ENCODE data around the gene CD48. TPM values are rescaled to one million over a fixed set of nuclear protein-coding genes. Genes with fewer than 3 reads are reported as not detected.

Gene CD48
- polyA plus RNA-seq, 4 donors: 5.6 to 28.6 (median 10.7) TPM

GRCh38 chr1:160638540-160638857 lies 73.1 kb downstream of the CD48 start:
- peak overlapping the region in 2 of 3 donors; percentile 6 to 77 for H3K27ac ChIP-seq (ENCODE audit: low read depth in 1 of 3, low read length in 2 of 3)
- H3K36me3 ChIP-seq (ENCODE audit: control insufficient read depth in 3 of 3, insufficient read depth in 2 of 3, low read depth in 1 of 3, low read length in 3 of 3): no peaks in the 10 kb centered on the region
- 58 to 68% (median 61%) methylated on average over 3 of the region's 3 CpGs for WGBS, 3 donors
- H3K4me3 ChIP-seq (ENCODE audit: low read depth in 1 of 3, low read length in 3 of 3): no peak overlapping the region
- peaks cover 0 to 6% (median 0%) of the 10 kb centered on the region in 3 donors for H3K4me1 ChIP-seq (ENCODE audit: control insufficient read depth in 3 of 3, insufficient read depth in 2 of 3, low read depth in 1 of 3, low read length in 2 of 3)
- H3K27me3 ChIP-seq (ENCODE audit: control insufficient read depth in 3 of 3, insufficient read depth in 3 of 3, low read length in 3 of 3): no peaks in the 10 kb centered on the region
- FAIRE-seq: no peak
- DNase-seq: no peak
- no peaks in the 10 kb centered on the region for H3K9me3 ChIP-seq (ENCODE audit: control insufficient read depth in 2 of 2, insufficient read depth in 1 of 2, low read depth in 1 of 2, low read length in 1 of 2)

- Histone ChIP-seq H3K4me1 (ENCODE audit: control insufficient read depth in 3 of 3, insufficient read depth in 2 of 3, low read depth in 1 of 3, low read length in 2 of 3) (peaks cover 0 to 6% (median 0%) of the 10 kb centered on the region in 3 donors), H3K9me3 (ENCODE audit: control insufficient read depth in 2 of 2, insufficient read depth in 1 of 2, low read depth in 1 of 2, low read length in 1 of 2) (no peaks in the 10 kb centered on the region), H3K27me3 (ENCODE audit: control insufficient read depth in 3 of 3, insufficient read depth in 3 of 3, low read length in 3 of 3) (no peaks in the 10 kb centered on the region), H3K4me3 (ENCODE audit: low read depth in 1 of 3, low read length in 3 of 3) (no peak overlapping the region), H3K36me3 (ENCODE audit: control insufficient read depth in 3 of 3, insufficient read depth in 2 of 3, low read depth in 1 of 3, low read length in 3 of 3) (no peaks in the 10 kb centered on the region), H3K27ac (ENCODE audit: low read depth in 1 of 3, low read length in 2 of 3) (peak overlapping the region in 2 of 3 donors; percentile 32 to 55)
- DNase-seq (peak in 1 of 2 donors; percentile 64), FAIRE-seq (no peak)
- WGBS, 3 donors: 63 to 84% (median 68%) methylated on average over 5 of the region's 5 CpGs
These were observed 73.6 kb downstream of the CD48 start for GRCh38 chr1:160637821-160638539.

DNA sequence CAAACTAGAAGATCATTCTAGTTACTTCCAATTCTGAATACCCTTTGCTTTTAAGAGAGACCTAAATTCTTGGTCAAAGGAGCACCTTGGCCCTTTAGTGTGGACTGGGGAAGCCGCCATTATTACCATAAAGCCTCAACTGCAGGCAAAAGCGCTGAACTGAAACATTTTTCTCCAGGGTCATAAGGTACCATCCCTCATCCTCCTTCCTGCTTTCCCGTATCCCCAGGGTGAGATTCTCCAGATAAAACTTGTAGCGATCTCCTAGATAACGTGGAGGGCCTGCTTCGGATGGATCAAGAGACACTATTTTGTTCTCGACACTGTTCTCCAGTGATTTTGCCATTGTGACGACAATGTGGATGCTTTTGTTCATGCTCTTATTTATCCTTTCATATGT lies 74.6 kb downstream of the CD48 start:
- DNase-seq: no peak

DNA sequence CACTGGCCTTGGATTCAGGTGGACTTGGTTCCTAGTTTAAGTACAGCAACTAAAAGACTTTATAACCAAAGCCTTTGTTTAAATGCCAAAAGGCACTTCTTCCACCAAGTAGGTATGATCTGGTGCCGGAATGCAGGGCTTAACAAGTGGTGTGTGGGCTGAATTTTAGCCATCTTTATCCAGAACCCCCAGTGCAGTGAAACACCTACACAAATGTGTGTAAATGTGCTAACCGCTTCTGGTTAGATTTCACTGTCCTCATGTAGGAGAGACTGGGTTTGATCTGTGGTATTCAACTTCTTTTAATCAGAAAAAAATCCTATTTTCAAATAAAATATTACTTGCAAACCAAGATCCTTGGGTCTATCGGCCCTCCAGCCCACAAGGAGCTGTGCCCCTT lies 75.1 kb downstream of the CD48 start:
- Histone ChIP-seq H3K4me1 (ENCODE audit: control insufficient read depth in 3 of 3, insufficient read depth in 2 of 3, low read depth in 1 of 3, low read length in 2 of 3) (peaks cover 0 to 6% (median 0%) of the 10 kb centered on the region in 3 donors), H3K36me3 (ENCODE audit: control insufficient read depth in 3 of 3, insufficient read depth in 2 of 3, low read depth in 1 of 3, low read length in 3 of 3) (no peaks in the 10 kb centered on the region), H3K9me3 (ENCODE audit: control insufficient read depth in 2 of 2, insufficient read depth in 1 of 2, low read depth in 1 of 2, low read length in 1 of 2) (no peaks in the 10 kb centered on the region), H3K4me3 (ENCODE audit: low read depth in 1 of 3, low read length in 3 of 3) (no peak overlapping the region), H3K27me3 (ENCODE audit: control insufficient read depth in 3 of 3, insufficient read depth in 3 of 3, low read length in 3 of 3) (no peaks in the 10 kb centered on the region), H3K27ac (ENCODE audit: low read depth in 1 of 3, low read length in 2 of 3) (no peak overlapping the region)
- WGBS, 3 donors: 78 to 88% (median 82%) methylated on average over 3 of the region's 3 CpGs
- FAIRE-seq: no peak
- no peak for DNase-seq

More for the DNA sequence above, 74.6 kb downstream of the CD48 start:
- FAIRE-seq: no peak
- no peak overlapping the region for H3K4me3 ChIP-seq (ENCODE audit: low read depth in 1 of 3, low read length in 3 of 3)
- H3K36me3 ChIP-seq (ENCODE audit: control insufficient read depth in 3 of 3, insufficient read depth in 2 of 3, low read depth in 1 of 3, low read length in 3 of 3): no peaks in the 10 kb centered on the region
- no peaks in the 10 kb centered on the region for H3K9me3 ChIP-seq (ENCODE audit: control insufficient read depth in 2 of 2, insufficient read depth in 1 of 2, low read depth in 1 of 2, low read length in 1 of 2)
- H3K27ac ChIP-seq (ENCODE audit: low read depth in 1 of 3, low read length in 2 of 3): no peak overlapping the region
- WGBS, 3 donors: 93 to 96% (median 94%) methylated on average over 8 of the region's 8 CpGs
- H3K27me3 ChIP-seq (ENCODE audit: control insufficient read depth in 3 of 3, insufficient read depth in 3 of 3, low read length in 3 of 3): no peaks in the 10 kb centered on the region
- H3K4me1 ChIP-seq (ENCODE audit: control insufficient read depth in 3 of 3, insufficient read depth in 2 of 3, low read depth in 1 of 3, low read length in 2 of 3): peaks cover 0 to 6% (median 0%) of the 10 kb centered on the region in 3 donors

DNA sequence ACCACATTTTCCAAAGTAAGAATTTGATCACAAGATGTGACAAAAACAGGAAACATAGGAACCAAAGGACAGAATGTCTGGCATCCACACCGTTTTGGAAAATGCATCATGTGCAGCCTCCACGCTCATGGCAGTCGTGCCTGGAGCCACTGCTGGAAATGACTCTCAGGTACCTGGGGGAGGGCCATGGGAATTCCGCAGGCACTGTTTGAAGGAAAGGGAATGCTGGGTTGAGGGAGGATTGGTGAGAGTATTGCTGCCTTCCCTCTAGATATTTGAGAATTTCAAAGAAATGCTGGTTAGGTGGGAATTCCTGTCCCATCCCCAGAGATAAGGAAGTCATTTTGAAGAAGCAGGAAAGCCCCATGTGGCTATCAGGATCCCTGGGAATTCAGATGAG lies 75.5 kb downstream of the CD48 start:
- peaks cover 0 to 6% (median 1%) of the 10 kb centered on the region in 3 donors for H3K4me1 ChIP-seq (ENCODE audit: control insufficient read depth in 3 of 3, insufficient read depth in 2 of 3, low read depth in 1 of 3, low read length in 2 of 3)
- DNase-seq (no peak), FAIRE-seq (no peak)
- H3K4me3 ChIP-seq (ENCODE audit: low read depth in 1 of 3, low read length in 3 of 3): no peak overlapping the region
- H3K9me3 ChIP-seq (ENCODE audit: control insufficient read depth in 2 of 2, insufficient read depth in 1 of 2, low read depth in 1 of 2, low read length in 1 of 2): no peaks in the 10 kb centered on the region
- H3K27ac ChIP-seq (ENCODE audit: low read depth in 1 of 3, low read length in 2 of 3): no peak overlapping the region
- H3K36me3 ChIP-seq (ENCODE audit: control insufficient read depth in 3 of 3, insufficient read depth in 2 of 3, low read depth in 1 of 3, low read length in 3 of 3): no peaks in the 10 kb centered on the region
- 82 to 89% (median 89%) methylated on average over 4 of the region's 4 CpGs for WGBS, 3 donors
- no peaks in the 10 kb centered on the region for H3K27me3 ChIP-seq (ENCODE audit: control insufficient read depth in 3 of 3, insufficient read depth in 3 of 3, low read length in 3 of 3)

DNA sequence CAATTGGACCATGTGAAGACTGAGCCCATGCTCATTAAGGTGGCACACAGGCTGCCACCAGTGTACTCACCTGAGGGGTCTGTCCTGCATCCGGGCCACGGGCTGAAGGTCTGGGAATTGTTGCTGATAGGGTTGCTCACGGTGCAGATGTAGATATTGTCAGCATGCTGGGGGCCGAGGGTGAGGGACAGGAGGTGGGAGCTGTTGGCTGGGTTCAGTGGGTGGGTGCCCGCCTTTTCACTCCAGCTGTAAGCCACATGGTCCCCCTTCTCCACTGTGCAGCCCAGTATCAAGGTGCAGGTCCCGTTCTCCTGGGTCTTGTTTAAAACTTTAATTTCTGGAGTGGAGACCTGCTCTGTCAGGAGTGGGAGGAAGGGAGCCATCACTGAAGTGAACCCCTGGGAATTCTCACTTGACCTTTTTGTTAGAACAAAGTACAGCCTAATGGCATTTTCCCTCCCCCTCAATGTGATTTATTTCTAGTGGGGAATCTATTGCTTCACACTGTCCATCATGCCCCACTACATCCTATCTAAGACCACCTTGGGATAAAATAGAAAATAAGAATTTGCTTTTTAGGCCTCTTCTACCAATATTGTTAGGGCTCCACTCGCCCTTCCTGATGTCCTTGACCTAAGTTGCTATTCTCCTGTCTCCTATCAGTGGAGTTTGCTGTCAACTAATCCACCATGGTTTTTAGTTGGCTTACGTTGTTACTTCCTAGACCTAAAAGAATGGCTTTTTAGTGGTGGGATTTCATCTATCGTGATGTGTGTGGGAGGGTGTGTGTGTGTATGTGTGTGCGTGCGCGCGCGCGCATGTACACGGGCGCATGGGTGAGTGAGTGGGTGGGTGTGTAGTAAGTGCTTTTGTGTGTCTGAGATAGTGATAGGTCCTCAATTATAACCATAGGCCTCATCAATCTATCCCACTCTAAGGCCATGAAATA lies 76.8 kb downstream of the CD48 start:
- peaks cover under 1 to 14% (median 6%) of the 10 kb centered on the region in 3 donors for H3K4me1 ChIP-seq (ENCODE audit: control insufficient read depth in 3 of 3, insufficient read depth in 2 of 3, low read depth in 1 of 3, low read length in 2 of 3)
- no peaks in the 10 kb centered on the region for H3K27me3 ChIP-seq (ENCODE audit: control insufficient read depth in 3 of 3, insufficient read depth in 3 of 3, low read length in 3 of 3)
- H3K4me3 ChIP-seq (ENCODE audit: low read depth in 1 of 3, low read length in 3 of 3): no peak overlapping the region
- no peaks in the 10 kb centered on the region for H3K36me3 ChIP-seq (ENCODE audit: control insufficient read depth in 3 of 3, insufficient read depth in 2 of 3, low read depth in 1 of 3, low read length in 3 of 3)
- H3K9me3 ChIP-seq (ENCODE audit: control insufficient read depth in 2 of 2, insufficient read depth in 1 of 2, low read depth in 1 of 2, low read length in 1 of 2): no peaks in the 10 kb centered on the region
- no peak overlapping the region for H3K27ac ChIP-seq (ENCODE audit: low read depth in 1 of 3, low read length in 2 of 3)
- 91 to 94% (median 92%) methylated on average over 17 of the region's 17 CpGs for WGBS, 3 donors
- no peak for FAIRE-seq
- DNase-seq: no peak

- H3K27ac ChIP-seq (ENCODE audit: low read depth in 1 of 3, low read length in 2 of 3): peak overlapping the region in 1 of 3 donors; percentile 1
- no peaks in the 10 kb centered on the region for H3K27me3 ChIP-seq (ENCODE audit: control insufficient read depth in 3 of 3, insufficient read depth in 3 of 3, low read length in 3 of 3)
- H3K4me1 ChIP-seq (ENCODE audit: control insufficient read depth in 3 of 3, insufficient read depth in 2 of 3, low read depth in 1 of 3, low read length in 2 of 3): peaks cover 2 to 18% (median 3%) of the 10 kb centered on the region in 3 donors
- DNase-seq (no peak), FAIRE-seq (no peak)
- no peaks in the 10 kb centered on the region for H3K36me3 ChIP-seq (ENCODE audit: control insufficient read depth in 3 of 3, insufficient read depth in 2 of 3, low read depth in 1 of 3, low read length in 3 of 3)
- no peak overlapping the region for H3K4me3 ChIP-seq (ENCODE audit: low read depth in 1 of 3, low read length in 3 of 3)
- 40 to 52% (median 44%) methylated on average over 2 of the region's 2 CpGs for WGBS, 3 donors
- H3K9me3 ChIP-seq (ENCODE audit: control insufficient read depth in 2 of 2, insufficient read depth in 1 of 2, low read depth in 1 of 2, low read length in 1 of 2): no peaks in the 10 kb centered on the region
These were observed 78.2 kb downstream of the CD48 start for GRCh38 chr1:160633330-160633903.

- Histone ChIP-seq H3K36me3 (ENCODE audit: control insufficient read depth in 3 of 3, insufficient read depth in 2 of 3, low read depth in 1 of 3, low read length in 3 of 3) (no peaks in the 10 kb centered on the region), H3K4me3 (ENCODE audit: low read depth in 1 of 3, low read length in 3 of 3) (no peak overlapping the region), H3K9me3 (ENCODE audit: control insufficient read depth in 2 of 2, insufficient read depth in 1 of 2, low read depth in 1 of 2, low read length in 1 of 2) (no peaks in the 10 kb centered on the region), H3K27me3 (ENCODE audit: control insufficient read depth in 3 of 3, insufficient read depth in 3 of 3, low read length in 3 of 3) (no peaks in the 10 kb centered on the region), H3K4me1 (ENCODE audit: control insufficient read depth in 3 of 3, insufficient read depth in 2 of 3, low read depth in 1 of 3, low read length in 2 of 3) (peaks cover 2 to 18% (median 3%) of the 10 kb centered on the region in 3 donors), H3K27ac (ENCODE audit: low read depth in 1 of 3, low read length in 2 of 3) (peak overlapping the region in 1 of 3 donors; percentile 32)
- WGBS, 3 donors: 87 to 93% (median 89%) methylated on average over 6 of the region's 6 CpGs
- FAIRE-seq (no peak), DNase-seq (no peak)
These were observed 79.5 kb downstream of the CD48 start for GRCh38 chr1:160631983-160632625.

All from small intestine (tissue), 7 donors.